Esophagus squamous epithelium (tissue), 4 donors: ENCODE measurements around the gene DENND11.

ENCODE experiments used
- CTCF ChIP-seq, 6 experiments: fragments of 450-650 bp in 4 of 6; fragments of 200-600 bp in 2 of 6; sonication (generic) in 2 of 6; IDR thresholded peaks; one replicate each; pipeline ENCODE4 v1.5.1; 2016 to 2019; ENCODE audit warnings: antibody characterized with exemption in 6 of 6, mild to moderate bottlenecking in 4 of 6, moderate library complexity in 4 of 6
- POLR2A ChIP-seq, 4 donors: fragments of 450-650 bp; IDR thresholded peaks; one replicate each; pipeline ENCODE4 v1.6.1; 2017; ENCODE audit warnings: antibody characterized with exemption in 4 of 4, mild to moderate bottlenecking in 4 of 4, moderate library complexity in 3 of 4

- TF ChIP-seq CTCF (IDR thresholded peaks at IDR 0.05) (no peak), POLR2A (IDR thresholded peaks at IDR 0.05) (no peak)
These were observed 13.1 kb upstream of the DENND11 start for GRCh38 chr7:141715018-141715417.
